ENCODE measurements around the gene FYCO1.

DNA sequence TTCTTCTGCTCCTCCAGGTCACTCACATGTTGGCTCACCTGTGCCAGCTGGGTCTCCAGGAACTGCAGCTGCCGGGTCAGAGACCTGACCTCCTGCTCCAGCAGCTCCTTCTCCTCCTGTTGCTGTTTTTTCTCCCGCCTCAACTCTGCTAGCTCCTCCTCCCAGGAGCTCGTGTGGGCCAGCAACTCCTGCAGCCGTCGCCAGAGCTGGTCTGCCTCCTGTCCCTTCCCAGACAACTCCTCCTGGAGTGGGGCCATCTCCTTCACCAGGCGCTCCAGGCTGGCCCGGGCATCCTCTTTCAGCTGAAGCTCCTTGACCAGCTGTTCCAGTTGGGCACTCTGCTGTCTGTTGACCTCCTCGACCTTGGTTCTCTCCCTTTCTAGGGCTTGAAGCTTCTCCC, 27.9 kb downstream of the FYCO1 start:
- TF ChIP-seq, protein P1, sequence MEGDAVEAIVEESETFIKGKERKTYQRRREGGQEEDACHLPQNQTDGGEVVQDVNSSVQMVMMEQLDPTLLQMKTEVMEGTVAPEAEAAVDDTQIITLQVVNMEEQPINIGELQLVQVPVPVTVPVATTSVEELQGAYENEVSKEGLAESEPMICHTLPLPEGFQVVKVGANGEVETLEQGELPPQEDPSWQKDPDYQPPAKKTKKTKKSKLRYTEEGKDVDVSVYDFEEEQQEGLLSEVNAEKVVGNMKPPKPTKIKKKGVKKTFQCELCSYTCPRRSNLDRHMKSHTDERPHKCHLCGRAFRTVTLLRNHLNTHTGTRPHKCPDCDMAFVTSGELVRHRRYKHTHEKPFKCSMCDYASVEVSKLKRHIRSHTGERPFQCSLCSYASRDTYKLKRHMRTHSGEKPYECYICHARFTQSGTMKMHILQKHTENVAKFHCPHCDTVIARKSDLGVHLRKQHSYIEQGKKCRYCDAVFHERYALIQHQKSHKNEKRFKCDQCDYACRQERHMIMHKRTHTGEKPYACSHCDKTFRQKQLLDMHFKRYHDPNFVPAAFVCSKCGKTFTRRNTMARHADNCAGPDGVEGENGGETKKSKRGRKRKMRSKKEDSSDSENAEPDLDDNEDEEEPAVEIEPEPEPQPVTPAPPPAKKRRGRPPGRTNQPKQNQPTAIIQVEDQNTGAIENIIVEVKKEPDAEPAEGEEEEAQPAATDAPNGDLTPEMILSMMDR (IDR thresholded peaks at IDR 0.05): no peak
- TF ChIP-seq POLR2A (IDR thresholded peaks at IDR 0.05): no peak

All from thyroid gland (tissue), 4 donors.